HG03521 (cell line): Measurements from ENCODE around the gene LRRC47.
"Not testable (repeated sequence)": the region's sequence is repeated elsewhere in the genome, so short reads cannot be mapped to it uniquely, and the experiment has no call there.

ENCODE experiments used
- ATAC-seq: cut with Tn5 transposase; IDR thresholded peaks from one replicate; pipeline ENCODE4 v1.9.1; 2021; ENCODE audit warnings: mild to moderate bottlenecking, moderate library complexity; ENCODE audit not compliant: unreplicated experiment

Gene LRRC47

DNA sequence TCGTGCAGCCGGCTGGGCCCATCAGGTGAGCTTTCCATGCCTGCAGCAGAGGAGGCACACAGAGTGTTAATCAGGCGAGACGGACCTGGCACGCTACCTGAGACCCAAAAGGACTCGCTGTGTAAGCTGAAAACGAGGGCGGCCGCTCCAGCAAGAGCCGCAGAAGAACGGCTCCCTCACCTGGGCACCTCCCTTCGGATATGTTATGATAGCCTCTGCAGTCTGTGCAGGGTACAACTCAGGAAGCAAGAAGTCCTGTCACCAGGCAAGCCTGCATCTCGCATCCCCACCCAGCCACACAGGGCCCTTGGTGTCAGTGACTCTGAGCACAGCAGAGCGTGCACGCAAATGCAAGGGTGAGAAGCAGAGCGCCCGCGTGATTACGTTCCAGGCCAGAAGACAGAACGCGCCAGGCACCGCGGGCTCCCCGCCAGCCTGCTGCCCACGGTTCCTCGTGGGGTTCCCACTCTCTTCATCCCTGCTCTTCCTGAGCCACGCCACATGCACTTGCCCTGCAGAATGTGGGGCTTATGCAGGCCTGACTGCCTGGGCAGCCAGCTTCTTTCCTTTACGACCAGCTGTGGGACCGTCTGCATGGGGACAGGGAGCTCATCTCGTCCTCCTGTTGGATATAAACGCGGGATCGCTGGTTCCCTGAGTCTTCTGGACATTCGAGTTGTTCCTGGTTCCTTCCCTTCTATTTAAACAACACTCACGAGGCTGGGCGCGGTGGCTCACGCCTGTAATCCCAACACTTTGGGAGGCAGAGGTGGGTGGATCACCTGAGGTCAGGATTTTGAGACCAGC is 20.2 kb upstream of the LRRC47 start:
- no peak for ATAC-seq

DNA sequence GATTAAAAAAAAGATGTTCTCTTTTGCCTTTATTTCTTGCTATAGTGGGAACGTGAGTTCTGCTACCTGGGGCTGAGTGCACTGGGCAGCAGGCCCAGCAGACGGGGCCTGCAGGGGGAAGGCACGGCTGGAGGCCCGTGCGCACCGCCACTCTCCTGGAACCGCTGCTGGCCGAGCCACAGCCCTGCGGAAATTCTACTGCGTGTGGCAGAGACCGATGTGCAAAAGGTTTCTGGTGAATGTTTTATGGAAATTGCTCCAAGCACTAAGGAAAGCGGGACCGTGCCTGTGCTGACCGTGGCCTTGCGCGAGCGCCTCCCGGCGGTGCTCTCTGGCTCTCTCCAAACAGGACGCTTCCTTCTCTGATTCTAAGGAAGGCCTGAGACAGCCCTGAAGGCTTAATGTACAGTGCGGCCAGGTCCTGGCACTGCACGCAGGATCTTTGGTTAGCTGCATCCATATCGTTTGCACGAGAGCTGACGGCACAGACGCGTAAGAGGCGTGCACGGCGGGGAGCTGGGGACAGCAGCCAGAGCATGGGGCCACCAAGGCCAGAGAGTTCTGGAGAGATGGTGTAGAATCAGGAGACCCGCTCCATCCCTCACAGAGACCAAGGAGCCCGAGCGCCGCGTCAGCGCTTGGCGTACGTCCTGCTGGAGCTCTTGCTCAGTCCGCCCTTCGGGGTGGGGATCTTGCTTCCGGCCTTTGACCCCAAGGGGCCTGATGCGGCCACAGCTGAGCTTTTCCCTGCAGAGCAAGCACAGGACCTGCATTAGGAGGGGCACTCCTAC is 18.7 kb upstream of the LRRC47 start:
- ATAC-seq = no peak

DNA sequence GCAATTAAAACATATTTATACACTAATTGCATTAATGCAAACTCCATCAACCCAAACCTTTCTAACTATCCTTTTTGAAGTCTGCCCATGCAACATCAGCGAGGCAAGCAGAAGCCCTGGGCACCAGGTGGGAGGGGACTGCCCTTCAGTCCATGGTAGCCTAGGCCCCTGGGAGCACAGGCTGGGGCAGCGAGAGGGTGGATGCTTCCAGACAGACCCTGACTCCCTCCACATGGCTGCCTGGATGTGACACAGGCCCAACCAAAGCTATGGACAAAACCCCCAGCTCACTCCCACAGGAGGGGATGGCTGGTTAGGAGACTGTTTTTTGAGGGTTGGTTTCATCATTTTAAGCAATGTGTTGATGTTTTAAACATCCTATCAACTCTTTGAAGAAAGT is 17.8 kb upstream of the LRRC47 start:
- no peak for ATAC-seq

DNA sequence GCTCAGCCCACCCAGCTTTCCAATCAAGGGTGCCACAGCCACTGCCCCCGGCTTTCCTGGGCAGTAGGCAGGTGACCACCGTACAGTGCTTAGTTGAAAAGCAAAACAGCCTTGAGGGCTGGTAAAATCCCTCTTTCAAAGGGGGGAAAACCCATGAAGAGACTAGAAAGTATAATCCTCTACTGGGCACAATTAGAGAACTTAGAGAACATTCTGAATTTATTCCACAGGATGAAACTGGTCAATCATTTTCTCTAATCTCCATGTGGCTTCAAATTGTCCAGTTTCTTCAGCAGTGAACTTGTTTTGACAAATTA is 15.3 kb upstream of the LRRC47 start:
- ATAC-seq = no peak

DNA sequence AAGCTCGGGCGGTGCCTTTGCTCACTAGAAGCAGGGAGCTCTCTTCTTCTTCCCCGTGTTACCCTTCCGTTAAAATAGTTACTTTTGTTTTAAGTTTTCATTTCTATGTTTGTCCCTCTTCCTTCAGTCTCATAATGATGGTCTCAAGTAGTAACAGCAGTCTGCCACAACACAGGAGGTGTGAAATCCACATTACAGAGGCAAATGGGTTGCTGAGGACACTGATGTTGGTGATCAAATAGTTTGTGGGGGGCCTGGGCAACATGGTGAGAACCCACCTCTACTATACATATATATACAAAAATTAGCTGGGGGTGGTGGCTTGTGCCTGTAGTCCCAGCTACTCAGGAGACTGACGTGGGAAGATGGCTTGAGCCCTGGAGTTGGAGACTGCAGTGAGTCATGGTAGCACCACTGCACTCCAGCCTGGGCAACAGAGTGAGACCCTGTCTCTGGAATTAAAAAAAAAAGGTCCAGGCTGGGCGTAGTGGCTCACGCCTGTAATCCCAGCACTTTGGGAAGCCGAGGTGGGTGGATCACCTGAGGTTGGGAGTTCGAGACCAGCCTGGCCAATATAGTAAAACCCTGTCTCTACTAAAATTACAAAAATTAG is 14.0 kb upstream of the LRRC47 start:
- not testable (repeated sequence) for ATAC-seq

DNA sequence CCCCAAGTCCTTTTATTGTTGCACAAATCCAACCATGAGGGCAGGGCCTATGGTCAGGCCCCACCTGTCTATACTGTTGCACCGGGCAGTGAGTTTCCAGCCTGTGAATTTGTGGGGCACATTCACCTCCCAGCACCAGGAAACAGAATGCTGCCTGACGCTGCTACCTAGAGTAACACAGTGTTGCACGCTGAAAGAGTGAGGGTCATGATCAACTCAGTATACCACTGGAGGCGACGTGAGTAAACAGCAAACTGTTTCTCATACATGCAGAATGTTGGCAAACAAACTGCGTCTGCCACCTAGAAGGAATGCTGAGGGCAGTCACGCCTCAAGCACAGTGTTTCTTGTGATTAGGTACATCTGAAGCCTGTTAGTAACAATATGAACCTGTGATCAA is 13.4 kb upstream of the LRRC47 start:
- ATAC-seq = no peak

DNA sequence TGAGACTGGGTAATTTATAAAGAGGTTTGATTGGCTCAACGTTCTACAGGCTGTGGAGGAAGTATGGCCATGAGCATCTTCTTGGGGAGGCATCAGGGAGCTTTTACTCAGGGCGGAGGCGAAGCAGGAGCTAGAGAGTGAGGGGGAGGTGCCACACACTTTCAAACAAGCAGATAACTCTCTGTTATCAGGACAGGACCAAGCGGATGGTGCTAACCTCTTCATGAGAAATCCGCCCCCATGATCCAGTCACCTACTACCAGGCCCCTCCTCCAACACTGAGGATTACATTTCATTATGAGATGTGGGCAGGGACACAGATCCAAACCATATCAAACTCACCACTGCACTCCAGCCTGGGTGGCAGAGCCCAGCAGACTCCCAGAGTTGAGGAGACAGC is 11.5 kb upstream of the LRRC47 start:
- no peak for ATAC-seq

DNA sequence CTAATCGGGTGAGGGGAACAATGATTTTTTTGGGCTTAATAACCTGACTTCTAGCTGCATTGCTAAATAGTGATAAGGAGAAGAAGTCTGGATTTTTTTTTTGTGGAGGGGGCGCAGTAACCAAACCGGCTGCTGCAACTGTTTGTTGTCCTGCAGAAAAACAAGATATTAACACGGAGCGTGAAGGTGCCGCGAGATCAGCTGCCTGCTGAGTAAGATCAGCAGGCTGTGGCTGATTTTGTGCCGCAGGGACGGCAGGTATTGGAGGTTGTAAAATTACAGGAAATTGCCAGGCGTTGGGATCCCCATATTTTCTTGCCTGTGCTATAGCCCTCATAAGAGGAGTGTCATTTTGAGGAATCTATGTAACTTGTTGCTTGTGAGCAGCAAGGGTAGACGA is 8.7 kb upstream of the LRRC47 start:
- no peak for ATAC-seq

DNA sequence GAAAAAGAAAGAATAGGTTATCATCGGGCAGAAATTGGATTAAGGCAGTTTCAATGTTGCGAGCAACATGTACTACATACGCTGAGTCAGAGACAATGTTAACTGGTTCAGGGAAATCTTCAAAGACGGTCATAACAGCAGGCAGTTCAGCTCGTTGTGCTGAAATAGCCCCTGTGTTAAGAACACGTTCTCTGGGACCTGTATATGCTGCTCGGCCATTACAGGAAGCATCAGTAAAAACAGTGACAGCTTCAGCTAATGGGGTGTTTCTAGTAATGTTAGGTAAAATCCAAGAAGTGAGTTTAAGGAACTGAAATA is 8.3 kb upstream of the LRRC47 start:
- ATAC-seq = not testable (repeated sequence)

DNA sequence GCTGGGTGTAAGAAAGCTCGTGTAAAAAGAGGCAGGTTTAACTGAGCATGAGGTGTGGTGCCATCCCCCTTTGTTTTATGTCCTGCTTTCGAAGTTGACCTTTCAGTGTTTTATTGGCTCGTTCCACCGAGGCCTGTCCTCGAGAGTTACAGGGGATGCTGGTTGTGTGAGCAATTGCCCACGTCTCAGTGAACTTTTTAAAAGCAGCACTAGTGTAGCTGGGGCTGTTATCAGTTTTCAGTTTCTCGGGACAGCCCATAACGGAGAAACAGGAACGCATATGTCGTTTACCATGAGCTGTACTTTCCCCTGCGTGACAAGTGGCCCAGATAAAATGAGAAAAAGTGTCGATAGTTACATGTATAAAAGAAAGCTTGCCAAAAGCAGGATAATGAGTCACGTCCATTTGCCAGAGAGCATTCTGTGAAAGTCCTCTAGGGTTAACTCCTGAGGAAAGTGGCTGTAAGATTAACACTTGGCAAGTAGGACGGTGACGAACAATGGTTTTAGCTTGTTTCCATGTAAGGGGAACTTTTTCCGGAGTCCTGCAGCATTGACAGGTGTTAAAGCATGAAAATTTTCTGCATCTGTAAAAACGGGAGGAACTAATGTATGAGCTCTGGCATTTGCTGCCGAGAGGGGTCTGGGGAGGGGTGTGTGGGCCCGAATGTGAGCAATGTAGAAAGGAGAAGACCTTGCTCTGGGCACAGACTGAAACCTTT is 7.8 kb upstream of the LRRC47 start:
- no peak for ATAC-seq

DNA sequence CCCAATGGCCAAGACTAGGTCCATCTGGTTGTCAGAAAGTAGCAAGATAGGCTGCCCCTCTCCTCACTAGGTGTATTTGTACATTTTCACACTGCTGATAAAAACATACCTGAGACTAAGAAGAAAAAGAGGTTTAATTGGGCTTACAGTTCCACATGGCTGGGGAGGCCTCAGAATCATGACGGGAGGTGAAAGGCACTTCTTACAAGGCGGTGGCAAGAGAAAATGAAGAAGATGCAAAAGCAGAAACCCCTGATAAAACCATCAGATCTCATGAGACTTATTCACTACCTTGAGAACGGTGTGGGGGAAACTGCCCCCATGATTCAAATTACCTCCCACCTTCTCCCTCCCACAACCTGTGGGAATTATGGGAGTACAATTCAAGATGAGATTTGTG is 4.5 kb upstream of the LRRC47 start:
- not testable (repeated sequence) for ATAC-seq

DNA sequence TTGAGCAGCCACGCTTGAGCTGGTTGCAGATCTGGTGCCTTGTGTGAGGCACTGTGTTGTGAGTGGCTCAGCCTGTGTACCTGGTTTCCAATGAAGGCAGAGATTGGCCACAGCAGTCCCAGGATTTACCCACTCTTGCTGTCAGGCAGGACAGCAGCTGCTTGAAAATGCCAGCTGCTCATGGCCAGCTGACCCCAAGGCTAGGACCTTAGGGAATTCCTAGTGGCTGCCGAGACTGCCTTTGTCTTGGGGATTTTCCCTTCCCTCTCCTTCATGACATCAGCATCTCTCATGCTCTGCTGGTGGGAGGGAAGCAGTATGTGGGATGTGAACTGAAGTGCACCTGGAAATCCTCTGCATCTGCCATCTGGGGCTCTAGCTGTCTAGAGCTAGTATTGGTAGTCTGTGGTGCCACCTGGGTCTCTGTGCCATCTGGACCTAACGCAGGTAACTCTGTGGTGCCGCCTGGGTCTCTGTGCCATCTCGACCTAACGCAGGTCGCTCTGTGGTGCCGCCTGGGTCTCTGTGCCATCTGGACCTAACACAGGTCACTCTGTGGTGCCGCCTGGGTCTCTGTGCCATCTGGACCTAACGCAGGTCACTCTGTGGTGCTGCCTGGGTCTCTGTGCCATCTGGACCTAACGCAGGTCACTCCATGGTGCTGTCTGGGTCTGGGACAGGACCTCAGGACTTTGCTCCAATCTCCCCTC is 3.8 kb upstream of the LRRC47 start:
- no peak for ATAC-seq

DNA sequence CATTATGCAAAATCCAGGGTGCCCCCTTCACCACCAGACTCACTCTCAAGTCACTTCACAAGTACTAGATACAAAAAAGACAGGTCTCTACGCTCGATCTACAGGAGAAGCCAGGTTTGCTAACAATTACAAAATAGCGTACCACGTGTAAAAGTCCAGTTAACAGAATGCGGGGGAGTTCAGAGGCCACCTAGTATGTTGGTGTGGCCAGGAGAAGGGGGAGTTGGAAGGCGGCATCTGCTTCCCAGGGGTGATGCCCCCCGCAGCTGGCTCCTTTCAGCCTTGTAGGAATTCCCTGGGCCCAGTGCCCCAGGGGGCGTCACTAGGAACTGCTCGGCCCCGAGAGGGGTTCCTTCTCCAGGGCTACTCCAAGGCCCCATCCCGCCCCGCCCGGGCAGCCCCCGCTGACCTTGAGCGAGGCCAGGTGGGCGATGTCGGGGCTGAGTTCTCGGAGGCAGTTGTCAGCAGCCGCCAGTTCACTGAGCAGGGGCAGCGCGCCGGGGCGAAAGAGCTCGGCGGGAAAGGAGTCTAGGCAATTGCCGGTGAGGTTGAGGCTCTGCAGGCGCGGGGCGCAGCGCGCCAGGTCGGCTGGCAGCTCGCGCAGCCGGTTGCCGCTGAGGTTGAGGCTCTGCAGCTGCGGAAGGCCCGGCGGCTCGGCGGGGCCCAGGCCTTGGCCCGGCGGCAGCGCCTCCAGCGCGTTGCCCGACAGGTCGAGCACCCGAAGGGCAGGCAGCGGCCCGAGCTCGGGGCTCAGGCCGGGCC is 664 bp downstream of the LRRC47 start:
- no peak for ATAC-seq

DNA sequence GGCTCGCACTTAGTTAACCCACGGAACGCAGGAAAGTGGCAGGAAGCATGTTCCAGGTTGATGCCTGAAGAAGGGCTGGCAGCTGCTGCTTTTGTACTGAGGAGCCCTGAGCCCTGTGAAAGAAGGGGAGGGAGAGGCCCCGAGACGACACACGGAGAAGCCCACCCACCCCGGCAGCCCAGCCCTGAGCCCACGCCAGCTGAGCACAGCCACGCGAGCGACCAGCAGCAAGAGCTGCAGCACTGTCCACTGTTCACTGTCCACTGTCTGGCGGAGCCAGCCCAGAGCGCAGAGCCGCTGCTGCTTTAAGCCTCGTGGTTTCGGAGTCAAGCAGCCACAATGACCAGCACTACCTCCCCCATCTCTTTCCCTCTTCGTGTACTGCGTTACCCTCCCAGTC is 5.3 kb downstream of the LRRC47 start:
- no peak for ATAC-seq

DNA sequence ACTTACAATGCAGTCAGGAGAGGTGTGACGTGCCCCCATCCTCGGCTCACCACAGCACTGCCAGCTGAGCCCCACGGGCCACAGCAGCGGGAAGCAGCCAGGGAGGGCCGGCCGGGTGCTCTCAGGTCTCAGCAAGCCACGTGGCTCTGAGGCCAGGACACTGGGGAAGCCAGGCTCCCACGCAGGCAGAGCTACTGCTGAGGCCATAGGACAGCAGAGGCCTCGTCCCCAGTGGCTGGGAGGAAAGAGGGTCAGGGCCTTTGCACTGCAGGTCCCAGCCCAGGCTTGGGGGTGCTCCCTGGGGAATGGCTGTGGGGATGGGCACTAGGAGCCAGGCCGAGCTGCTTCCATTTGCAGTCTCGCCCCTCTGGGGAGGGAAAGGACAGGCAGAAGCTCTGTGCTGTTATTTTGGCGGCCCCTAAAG is 5.8 kb downstream of the LRRC47 start:
- no peak for ATAC-seq

DNA sequence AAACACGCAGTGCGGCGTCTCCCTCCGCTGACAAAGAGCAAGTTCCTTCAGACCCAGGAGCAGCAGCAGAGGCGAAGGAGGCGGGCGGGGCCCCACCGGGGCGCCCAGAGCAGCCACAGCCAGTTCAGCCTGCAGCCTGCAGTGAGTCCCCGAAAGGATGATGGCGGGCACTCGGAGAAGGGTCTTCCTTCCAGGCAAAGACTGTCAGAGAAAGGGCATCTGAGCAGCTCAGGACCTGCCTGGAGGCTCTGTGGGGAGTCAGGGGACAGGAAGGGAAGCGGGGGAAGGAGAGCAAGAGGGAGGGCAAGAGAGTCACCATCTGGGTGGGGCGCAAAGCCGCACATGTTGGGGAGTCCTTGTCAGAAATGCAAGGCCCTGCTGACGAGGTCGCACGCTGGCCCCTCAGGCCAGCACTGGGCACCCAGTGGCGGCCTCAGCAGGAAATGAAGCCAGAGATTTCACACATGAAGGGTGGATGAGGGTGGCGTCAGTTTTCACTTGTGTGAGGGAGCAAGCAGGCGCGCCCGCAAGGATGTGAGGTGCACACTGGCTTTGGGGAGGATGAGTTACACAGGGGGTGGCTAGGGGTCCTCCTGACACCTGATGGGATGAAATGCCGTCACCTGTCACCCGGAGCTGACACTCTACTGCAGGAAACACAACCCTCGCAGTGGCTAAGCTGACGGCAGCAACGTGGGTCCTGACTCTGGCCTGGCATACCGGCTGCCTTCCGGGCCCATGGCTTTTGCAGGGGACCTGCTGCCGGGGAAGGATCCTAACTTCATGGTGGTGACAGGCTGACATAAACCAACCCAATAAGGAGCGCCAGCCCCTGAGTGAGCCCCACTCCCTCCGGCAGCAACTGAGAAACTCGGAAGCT is 6.6 kb downstream of the LRRC47 start:
- ATAC-seq = no peak

DNA sequence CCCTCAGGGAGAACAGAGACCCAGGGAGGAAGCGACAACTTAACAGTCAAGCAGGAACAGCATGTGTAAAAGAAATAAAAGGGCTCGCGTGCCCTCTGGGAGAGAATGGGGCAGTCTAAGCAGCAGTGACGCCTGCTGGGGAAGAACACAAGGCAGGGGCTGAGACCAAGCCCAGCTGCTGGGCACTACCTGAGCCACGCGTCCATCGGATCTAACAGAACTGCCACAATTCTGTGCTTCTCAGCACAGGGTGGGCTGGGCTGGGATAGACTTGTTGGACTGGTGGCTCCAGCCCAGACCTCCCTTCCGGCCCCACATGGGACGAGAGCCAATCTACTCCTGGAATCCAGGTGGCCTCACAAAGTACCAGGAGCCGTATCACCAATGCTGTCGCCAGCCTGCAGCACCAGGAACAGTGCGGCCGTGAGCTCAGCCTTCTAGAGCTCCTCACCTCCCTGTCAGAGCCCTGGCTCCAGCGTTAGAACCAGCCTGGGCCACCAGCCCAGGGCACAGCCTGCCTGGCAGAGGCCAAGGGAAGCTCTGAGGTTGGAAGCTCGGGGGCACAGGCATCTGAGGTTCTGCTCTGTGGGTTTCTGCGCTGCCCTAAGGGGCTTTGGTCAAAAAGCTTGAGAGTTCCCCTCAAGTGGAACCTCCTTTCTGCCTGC is 7.4 kb downstream of the LRRC47 start:
- ATAC-seq = no peak

DNA sequence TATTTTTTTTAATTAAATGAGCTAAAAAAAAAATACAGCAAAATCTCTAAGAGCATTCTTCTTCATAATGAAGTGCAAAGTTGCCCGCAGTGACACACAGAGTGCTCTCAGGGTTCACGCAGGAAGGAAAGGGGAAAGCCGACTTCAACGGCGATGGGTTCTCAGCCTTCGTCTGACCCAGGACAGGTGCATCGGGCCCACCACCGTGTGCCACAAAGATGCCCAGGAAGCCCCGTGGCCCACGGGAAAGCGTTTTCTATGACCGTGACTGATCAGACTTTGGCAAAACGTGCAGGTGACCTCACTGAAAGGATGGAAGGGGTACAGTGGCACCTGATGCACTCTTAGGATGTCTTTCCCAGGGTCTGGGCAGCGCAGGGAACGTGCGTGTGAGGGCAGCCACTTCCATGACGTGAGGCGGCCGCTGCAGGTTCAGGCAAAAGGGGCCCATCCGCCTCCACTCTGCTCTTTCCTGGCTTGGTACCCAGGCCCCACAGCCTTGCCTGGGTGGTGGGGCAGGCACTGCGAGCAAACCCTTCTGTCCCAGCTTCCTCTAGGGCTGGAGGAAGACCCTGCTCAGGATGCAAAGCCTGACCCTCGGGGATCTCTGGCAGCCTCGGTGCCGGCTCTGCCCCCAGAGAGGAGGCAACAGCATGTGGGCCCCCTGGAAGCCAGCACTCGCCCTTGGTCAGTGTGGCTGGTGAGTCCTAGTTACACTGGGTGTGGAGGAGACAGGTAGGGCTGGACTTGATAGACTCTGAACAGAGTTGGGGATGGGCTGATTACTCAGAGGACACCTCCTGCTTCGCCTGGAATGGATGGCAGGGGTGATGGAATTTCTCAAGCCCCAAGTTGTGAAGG is 8.3 kb downstream of the LRRC47 start:
- ATAC-seq = no peak
